Posterior vena cava (tissue), 2 donors: ENCODE data around the gene HERC2. TPM values are rescaled to one million over a fixed set of nuclear protein-coding genes. Genes with fewer than 3 reads are reported as not detected.
A peak's percentile ranks its signal among the peaks of the same experiment; 100 is the strongest.
"Not testable (repeated sequence)": the region's sequence is repeated elsewhere in the genome, so short reads cannot be mapped to it uniquely, and the experiment has no call there.

Source experiments
- DNase-seq: peaks from one replicate; pipeline ENCODE4 v3.0.0-alpha.2; 2020; ENCODE audit warnings: low spot score
- intact Hi-C, 2 donors: fragments of 100-400 bp; cut with DNase I; formaldehyde crosslinking; loops; one replicate each; pipeline versions ENCODE4 v1.14.1 to v1.14.2; 2022 to 2023
- long read RNA-seq, 2 donors: library from polyadenylated mRNA; unstranded; transcript quantifications; one replicate each; pipeline ENCODE4 v2.0.0, GENCODE V29; 2020 to 2021
- total RNA-seq, 2 donors: library from RNA; stranded (reverse); fragmentation: NEBNext Ultra II Directional; extraction: Animal tissue kit (Norgen Biotek cat#: 25700); gene quantifications; one replicate each; pipeline ENCODE4 v1.2.1, GENCODE V29; 2021
- donor health status: DM: yes; HTN: yes; CAD: no.
- donor health status: DM: yes; HTN: yes; CAD: no.

Gene HERC2, protein sequence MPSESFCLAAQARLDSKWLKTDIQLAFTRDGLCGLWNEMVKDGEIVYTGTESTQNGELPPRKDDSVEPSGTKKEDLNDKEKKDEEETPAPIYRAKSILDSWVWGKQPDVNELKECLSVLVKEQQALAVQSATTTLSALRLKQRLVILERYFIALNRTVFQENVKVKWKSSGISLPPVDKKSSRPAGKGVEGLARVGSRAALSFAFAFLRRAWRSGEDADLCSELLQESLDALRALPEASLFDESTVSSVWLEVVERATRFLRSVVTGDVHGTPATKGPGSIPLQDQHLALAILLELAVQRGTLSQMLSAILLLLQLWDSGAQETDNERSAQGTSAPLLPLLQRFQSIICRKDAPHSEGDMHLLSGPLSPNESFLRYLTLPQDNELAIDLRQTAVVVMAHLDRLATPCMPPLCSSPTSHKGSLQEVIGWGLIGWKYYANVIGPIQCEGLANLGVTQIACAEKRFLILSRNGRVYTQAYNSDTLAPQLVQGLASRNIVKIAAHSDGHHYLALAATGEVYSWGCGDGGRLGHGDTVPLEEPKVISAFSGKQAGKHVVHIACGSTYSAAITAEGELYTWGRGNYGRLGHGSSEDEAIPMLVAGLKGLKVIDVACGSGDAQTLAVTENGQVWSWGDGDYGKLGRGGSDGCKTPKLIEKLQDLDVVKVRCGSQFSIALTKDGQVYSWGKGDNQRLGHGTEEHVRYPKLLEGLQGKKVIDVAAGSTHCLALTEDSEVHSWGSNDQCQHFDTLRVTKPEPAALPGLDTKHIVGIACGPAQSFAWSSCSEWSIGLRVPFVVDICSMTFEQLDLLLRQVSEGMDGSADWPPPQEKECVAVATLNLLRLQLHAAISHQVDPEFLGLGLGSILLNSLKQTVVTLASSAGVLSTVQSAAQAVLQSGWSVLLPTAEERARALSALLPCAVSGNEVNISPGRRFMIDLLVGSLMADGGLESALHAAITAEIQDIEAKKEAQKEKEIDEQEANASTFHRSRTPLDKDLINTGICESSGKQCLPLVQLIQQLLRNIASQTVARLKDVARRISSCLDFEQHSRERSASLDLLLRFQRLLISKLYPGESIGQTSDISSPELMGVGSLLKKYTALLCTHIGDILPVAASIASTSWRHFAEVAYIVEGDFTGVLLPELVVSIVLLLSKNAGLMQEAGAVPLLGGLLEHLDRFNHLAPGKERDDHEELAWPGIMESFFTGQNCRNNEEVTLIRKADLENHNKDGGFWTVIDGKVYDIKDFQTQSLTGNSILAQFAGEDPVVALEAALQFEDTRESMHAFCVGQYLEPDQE (N-terminal part only)
- total RNA-seq = 10 to 100 TPM; 58.6 to 61.5 TPM
- long read RNA-seq, donor 1, partial matches to known transcripts = 10 of 13 reads
- long read RNA-seq, donor 1, other reads (novel, unspliced or antisense) = 1 of 13 reads
- long read RNA-seq, donor 2, partial matches to known transcripts = 31 of 38 reads
- long read RNA-seq, donor 2, other reads (novel, unspliced or antisense) = 7 of 38 reads

DNA sequence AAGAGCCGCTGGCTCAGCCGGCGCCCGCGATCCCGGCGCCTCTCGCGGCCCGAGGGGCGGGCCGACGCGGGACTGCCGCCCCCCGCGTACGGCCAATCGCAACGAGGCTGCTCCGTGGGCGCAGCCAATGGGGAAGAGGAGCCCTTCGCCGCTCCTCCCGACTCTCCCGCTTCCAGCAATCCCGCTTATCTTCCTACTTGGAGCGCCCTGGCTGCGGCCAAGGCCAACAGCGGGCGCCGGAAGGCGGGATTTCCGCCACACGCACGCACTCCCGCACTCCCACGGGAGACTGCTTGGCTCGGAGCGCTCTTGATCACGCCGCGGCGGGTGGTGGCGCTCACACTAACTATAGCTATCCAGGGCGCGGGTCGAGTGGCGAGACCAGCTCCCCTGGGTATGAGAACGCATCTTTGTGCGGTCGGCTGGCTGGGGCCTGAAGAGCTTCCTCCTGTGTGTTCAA lies at the start of gene HERC2:
TSS of gene HERC2 (minus strand) at position 51 of the 460 bp plus-strand sequence. CDS start 746 bp downstream, outside the sequence.
- DNase-seq, intact Hi-C loops: not testable (repeated sequence)

DNA sequence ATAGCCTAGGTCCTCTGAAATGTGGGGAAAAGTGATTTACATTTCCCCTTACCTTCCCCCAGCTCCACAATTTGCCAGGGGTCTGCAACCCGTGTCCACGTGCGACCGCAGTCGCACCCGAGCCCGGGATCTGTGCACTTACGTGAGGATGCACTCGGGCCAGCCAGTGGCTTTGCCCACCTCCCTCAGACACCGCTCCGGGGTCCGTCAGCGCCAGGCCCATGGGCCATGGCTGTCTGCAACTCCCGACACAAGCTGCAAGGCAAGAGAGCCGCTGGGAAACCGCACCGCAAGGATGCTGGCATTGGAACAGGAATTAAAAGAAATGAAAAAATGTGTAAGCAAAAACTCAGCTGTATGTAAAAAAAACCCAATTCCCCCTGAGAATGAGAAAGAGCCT lies 43.5 kb upstream of the HERC2 start:
- intact Hi-C loops = not testable (repeated sequence)
- peak; percentile 42 for DNase-seq

DNA sequence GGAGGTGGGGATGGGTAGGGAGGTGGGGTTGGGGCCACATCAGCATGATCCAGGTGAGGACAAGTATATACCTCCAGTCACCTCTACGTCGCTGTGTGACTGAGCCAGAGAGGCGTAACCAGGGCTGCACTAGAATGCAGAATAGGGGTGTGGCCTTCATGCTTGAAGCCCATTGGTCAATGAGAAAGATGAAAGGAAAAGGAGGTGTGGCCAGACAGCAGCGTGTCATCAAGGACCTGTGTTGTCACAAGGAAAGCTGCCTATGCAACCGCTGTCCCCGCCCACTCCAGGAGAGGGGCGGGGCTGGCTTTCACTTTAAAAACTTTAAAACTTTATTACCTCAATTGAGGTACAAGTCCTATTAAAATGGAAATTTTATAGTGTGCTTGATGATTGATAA lies 36.0 kb upstream of the HERC2 start, which contains the start of gene GOLGA6L24:
TSS of gene GOLGA6L24 (minus strand) at position 101 of the 400 bp plus-strand sequence. CDS start at position 40, 61 bp downstream.
- intact Hi-C loops, DNase-seq: not testable (repeated sequence)

DNA sequence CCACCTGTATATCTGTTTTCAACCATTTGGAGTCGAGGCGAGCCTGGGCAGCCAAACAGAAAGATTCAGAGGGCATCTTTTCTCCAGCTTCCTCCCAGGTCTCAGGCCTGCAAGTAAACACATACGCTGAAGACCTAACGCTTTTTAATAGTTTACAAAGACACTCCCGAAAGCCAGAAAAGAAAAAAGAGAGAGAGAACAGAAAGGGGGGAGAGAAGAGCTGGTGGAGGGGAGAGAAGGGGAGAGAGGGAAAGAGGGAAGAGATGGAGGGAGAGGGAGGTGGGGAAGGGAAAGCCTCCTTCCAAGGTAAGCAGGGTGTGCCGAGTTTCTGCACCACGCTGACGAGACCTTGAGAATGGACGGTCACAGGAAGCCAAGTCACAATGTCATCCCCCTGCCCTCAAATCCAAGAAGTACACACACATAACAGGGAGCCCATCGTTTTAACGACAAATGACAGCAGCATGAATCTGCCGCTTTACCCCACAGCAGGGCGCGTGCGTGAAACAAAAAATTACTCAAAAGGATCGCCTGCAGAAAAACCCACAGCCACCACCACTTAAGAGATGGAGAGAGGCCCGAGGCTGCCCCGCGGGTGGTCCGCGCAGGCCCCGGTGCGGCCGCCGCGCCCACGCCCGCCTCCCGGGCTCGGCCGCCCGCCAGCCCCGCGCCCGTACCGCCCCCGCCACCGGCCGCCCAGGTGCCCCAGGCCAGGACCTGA lies 461 bp downstream of the HERC2 start:
- intact Hi-C loops, DNase-seq: not testable (repeated sequence)

DNA sequence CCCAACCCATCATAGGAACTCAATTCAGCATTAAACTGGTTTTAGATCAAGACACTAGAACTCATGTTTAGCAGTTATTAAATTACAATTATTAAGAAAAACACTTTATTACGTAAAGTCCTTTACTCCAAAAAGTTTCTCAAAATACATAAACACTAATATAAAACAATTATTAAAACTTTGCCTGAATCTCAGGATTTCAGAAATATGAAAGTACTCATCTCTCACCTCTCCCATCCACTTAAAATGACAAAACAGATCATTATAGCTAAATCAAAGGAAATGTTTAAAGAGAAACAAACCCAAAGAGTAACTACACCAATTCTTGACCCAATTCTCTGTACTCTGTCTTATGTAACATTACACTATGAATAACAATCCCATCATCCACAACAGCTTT lies 2.3 kb downstream of the HERC2 start:
- intact Hi-C loops, DNase-seq: not testable (repeated sequence)

DNA sequence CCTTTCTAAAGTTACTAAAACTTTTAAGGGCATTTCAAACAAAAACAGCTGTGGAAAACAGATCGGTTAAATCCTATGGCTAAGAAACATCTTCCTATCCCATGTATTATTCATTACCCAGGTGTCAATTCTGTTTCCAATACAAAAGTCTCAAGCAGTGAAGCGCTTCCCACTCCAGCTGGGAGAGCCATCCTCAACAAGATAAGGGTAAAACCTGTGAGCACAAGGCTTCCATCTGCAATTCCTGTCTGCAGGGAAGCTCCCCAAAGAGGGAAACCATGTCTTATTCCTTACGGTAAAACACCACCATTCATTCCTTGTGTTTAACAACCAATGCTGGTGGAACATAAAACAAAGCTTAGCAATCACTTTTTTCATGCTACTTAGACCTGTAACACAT lies 3.2 kb downstream of the HERC2 start:
- intact Hi-C loops, DNase-seq: not testable (repeated sequence)

DNA sequence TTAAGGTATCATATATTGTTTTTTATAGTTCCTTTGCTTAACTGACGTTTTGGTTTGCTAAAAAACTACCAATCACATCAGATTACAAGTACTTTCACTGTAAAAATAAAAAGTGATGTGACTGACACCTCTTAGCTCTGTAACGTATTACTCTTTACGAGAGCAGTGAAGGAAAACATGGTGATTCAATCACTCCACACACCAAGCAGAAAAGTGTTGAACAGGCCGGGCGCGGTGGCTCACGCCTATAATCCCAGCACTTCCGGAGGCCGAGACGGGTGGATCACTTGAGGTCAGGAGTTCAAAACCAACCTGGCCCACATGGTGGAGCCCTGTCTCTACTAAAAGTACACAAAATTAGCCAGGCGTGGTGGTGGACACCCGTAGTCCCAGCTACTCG lies 3.9 kb downstream of the HERC2 start:
- intact Hi-C loops, DNase-seq: not testable (repeated sequence)

DNA sequence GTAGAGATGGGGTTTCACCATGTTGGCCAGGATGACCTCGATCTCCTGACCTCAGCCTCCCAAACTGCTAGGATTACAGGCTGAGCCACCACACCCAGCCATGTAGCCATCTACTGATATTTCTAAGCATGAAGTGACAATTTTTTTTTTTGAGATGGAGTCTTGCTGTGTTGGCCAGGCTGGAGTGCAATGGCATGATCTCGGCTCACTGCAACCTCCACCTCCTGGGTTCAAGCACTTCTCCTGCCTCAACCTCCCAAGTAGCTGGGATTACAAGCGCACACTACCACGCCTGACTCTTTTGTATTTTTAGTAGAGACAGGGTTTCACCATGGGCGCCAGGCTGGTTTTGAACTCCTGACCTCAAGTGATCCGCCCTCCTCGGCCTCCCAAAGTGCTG lies 5.0 kb downstream of the HERC2 start:
- DNase-seq, intact Hi-C loops: not testable (repeated sequence)

DNA sequence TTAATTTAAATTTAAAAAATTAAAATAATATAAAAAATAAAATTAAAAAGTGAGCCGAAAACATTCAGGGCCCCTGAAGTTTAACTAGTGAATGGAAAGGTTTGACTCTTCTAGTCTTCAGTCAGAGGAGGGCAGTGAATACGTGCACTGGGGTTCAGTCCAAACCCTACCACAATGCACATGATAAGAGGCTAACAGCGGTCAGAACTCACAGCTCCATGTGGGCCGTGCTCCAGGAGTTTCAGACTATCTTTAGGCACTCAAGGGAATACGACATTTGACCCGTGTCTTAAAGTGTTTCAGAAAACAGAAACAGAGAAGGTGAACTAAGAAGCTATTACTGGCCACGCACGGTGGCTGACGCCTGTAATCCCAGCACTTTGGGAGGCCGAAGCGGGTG lies 11.5 kb downstream of the HERC2 start:
- intact Hi-C loops, DNase-seq: not testable (repeated sequence)

DNA sequence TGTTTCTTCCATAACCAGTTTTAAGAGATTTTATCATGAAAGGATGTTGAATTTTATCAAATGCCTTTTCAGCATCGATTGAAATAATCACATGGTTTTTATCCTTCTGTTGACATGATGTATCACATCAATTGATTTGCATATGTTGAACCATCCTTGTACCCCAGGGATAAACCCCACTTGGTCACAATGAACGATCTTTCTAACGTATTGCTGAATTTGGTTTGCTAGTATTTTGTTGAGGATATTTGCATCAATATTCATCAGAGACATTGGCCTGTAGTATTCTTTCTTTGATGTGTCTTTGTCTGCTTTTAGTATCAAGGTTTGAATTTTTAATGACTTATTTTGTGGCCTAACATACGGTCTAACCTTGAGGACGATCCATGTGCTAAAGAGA lies 13.3 kb downstream of the HERC2 start:
- intact Hi-C loops, DNase-seq: not testable (repeated sequence)

DNA sequence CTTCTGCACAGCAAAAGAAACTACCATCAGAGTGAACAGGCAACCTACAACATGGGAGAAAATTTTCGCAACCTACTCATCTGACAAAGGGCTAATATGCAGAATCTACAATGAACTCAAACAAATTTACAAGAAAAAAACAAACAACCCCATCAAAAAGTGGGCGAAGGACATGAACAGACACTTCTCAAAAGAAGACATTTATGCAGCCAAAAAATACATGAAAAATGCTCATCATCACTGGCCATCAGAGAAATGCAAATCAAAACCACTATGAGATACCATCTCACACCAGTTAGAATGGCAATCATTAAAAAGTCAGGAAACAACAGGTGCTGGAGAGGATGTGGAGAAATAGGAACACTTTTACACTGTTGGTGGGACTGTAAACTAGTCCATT lies 16.3 kb downstream of the HERC2 start:
- DNase-seq, intact Hi-C loops: not testable (repeated sequence)

DNA sequence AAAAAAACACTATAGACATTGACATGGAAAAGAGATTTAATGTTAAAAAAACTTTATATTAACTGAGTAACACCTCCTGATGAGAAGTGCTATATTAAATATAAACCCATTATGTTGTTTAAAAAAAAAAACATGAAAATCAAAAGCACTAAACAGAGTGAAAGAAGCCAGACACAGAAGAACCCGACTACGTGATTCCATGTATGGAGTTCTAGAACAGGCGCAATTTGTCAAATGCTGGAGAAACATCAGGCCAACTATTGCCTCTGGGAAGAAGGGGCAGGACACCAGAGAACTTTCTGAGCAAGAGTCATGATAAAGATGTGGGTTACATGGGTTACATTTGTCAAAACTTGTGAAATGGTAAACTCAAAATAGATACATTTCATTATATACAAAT lies 24.5 kb downstream of the HERC2 start:
- DNase-seq, intact Hi-C loops: not testable (repeated sequence)

DNA sequence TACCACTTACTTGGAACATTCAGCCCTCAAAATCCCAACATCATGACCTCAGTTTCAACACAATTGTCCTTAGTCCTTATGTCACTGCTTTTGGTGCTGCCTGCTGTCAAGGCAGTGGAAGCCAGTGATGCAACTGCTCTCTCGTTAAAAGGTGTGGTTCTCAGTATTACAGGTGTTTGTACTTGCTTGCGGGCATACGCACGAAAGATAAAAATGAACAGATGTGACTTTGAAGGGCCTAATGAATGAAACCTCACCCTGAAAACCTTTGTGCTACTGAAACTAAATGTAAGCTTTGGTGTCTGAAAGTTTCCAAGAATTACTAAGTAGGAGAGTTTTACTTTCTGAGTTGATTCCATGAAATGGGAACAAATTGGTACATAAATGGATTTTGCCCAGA lies 25.2 kb downstream of the HERC2 start:
- DNase-seq, intact Hi-C loops: not testable (repeated sequence)

DNA sequence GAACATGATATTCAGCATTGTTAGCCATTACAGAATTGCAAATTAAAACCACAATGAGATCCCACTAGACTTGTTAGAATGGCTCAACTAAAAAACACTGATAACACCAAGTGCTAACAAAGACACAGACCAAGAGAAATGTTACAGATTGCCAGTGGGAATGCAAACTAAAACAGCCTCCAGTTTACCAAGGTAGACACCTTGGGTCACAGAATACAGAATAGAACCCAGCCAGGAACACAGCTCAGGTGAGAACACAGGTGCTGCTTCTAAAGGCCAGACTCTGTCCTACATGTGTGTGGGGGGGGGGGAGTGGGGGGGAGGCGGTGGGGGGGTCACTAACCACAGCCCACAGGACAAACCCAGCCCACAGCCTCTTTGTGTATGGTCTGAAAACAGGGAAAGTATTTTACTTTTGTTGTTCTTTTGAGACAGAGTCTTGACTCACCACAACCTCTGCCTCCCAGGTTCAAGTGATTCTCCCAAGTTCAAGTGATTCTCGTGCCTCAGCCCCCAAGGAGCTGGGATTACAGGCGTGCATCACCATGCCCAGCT lies 26.9 kb downstream of the HERC2 start:
- intact Hi-C loops, DNase-seq: not testable (repeated sequence)

DNA sequence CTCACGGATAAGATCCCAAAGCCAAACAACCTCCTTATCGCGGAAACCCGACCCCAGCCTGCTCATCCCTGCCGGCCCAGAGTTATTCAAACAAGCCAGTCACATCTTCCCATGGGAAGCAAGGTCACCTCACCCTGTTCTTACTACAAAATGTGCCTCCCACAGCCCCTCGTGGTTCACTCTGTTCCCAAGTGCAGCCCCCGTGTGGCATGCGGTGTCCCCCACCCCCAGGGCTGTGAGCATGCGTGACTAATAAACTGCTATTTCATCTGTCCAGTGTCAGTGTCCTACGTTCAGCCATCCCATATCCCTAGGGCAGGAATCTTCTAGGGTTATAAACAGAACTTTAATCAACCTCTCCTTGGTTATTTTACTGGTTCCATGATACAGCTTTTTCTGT lies 27.4 kb downstream of the HERC2 start:
- DNase-seq, intact Hi-C loops: not testable (repeated sequence)

DNA sequence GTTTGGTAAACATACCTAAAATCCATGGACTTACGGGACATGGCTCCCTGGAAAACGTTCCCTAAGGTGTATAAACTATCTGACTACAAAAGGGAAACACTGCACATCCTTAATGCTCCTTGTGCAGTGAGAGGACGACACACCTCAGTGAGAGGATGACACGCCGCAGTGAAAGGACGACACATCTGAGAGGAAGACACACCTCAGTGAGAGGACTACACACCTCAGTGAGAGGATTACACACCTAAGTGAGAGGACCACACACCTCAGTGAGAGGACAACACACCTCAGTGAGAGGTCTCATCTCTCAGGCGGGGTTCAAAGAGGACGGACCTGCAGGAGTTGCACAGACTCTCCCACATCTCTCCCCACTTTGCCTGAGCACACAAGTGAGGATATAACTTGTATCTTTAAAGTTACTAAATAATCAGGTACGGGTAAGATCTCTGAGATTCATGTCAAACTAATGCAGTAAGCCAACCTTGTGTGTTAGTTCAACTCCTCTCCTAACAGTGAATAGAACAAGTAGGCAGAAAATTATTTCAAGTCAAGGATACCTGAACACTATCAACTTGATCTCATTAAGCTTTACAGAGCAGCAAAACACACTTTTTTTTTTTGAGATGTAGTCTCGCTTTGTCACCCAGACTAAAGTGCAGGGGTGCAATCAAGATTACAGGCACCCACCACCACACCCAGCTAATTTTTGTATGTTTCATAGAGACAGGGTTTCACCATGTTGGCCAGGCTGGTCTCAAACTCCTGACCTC lies 32.1 kb downstream of the HERC2 start:
- DNase-seq = no peak
- intact Hi-C loops = no loop called here
